ENCODE results near the gene DNAJB4. TPM values are rescaled to one million over a fixed set of nuclear protein-coding genes. Genes with fewer than 3 reads are reported as not detected.

DNAJB4 gene
- total RNA-seq, 1 donor from 2014 or later, result 191 TPM

DNA sequence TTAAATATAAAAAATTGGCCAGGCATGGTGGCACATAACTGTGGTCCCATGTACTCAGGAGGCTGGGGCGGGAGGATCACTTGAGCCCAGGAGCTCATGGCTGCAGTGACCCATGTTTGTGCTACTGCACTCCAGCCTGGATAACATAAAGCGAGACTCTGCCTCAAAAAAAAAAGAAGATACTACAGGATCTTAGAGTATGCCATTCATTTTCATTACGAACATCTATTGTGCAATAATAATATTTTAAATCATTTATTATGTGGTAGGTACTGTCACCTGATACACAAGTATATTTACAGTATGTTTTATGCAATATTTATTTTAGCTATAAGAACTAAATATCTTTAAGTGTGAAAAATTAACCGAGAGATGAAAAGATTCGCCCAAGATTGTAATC, 31.7 kb downstream of the DNAJB4 start:
- DNase-seq (ENCODE audit: low read depth in 2 of 2), result no peak

DNA sequence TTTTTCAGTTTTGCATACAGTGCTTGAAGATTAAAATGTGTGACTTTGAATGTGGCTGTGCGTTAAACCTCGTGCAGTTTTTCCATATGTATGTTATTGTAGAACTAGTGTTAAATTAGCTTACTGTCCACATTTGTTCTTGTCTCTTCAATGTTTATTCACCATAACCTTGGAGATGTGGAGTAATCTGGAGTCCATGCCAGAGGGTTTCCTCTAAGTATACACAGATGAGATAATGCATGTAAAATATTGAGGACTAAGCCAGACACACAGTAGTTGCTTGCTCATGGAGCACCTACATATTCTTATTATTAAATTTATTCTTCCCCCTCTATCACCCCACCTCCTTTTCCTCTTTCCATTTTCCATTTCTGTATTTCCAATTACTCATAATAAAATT, 33.3 kb downstream of the DNAJB4 start:
- peak in 1 of 2 donors; percentile 85 for DNase-seq (ENCODE audit: low read depth in 2 of 2)

DNA sequence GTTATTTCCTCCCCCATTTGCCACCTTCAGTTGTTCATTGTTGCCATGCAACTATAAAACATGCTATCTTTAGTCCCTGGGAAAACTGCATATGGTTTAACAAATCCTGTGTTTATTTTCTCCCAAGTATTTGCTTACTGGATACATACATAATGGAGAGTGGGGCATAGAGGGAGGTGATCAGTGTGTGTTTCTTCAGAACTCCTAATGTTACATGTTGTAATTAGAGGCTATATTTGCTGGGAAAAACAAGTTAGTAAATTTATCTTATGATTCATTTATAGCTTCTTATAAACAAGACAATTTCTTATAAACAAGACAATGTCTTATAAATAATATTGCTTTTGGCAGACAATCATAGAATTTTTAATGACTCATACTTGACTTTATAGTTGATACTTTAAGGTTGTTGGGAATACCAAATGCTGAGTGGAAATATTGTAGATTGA, 33.8 kb downstream of the DNAJB4 start:
- DNase-seq (ENCODE audit: low read depth in 2 of 2), result peak; percentile 46 to 82

DNA sequence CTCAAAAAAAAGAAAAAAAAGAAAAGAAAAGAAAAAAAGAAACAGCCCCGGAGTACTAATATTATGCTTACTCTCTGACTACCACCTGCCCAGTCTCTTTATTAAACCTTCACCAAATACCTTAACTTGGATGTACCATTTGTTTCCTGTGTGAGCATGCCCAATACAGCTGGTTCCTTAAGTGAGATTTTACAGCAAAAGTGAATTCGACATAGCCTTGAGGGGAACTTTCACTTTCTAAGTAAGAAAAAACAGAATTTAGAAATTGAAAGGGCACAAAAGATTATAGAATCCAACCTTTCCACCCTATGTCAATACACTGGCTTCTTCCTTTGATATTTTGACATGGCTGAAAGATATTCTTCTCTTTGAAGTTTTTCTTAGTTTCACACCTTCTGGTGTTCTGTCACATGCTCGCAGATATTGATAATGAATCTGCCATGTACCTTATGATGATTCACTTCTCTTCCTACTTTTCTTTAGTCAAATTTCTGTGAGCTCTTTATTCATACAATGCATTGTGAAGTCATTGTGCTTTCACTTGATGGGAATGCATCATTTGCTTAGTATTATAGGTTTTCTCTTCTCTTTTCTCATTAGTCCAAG, 35.8 kb downstream of the DNAJB4 start:
- DNase-seq (ENCODE audit: low read depth in 2 of 2), result no peak

DNA sequence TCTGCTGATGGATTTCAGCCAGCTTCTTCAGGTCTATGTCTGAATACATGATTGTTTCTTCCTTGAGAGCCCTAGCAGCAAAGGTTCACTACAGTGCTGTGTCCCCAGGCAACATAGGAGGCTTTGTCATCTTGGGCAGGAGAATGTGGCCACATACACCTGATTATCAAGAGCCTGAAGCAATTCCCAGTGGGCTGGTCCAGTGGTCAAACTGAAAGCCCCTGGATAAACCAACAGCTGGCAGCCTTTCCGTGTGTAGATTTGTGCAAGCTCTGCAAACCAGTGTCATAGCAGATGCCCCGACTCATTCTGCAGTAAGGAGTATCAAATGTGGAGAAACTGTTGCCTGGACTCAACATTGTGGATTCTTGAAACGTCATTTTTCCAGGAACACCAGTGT, 38.7 kb downstream of the DNAJB4 start:
- no peak for DNase-seq (ENCODE audit: low read depth in 2 of 2)

DNA sequence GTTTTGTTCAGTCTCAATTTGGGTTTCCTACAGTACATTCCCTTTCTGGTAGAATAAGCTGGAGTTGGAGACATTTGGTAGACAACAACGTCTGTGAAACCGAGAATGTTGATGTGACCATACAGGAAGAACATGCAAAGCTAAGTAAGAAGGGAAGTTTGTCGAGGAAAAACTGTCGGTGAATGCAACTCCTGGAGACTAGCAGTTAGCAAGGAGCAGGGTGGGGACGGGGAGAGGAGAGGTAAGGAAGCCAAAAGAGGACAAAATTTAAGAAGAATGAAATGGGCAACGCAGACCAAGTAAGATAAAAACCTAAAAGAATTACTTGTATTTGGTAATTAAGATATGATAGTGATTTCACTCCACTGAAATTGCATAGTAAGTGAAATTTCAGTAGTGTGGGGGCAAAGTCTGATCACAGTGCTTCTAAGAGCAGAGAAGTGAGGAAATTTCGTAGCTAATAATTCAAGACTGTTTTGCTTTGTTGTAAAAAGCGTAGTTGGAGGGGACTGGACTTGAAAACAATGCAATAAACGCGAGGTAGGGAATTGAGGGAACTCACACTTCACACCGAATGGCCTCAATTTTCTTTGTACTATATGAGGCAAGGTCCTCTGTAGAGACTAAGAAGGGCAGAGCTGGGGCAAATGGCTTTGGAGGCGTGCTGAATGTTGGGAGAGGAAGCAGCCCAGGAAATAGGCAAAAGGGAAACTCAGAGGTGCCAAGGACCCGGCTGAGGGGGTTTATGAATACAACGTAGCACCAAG, 40.2 kb downstream of the DNAJB4 start:
- DNase-seq (ENCODE audit: low read depth in 2 of 2), result no peak

DNA sequence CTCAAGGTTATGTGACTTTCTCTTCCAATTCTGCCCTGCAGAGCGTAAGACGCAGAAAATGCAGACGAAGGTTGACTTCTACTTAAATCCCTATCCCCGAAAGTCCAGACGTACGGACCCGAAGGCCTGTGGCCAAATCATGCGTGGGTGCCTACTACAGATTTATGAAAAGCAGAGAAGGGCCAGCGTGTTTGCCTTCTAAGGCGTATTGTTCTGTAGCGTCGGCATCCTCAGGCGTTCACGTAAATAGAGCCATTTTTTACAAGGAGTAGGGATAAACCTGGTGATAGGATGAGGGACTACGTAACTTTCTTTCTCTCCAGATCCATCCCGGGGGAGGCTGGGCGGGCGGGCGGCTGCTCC, 40.8 kb downstream of the DNAJB4 start:
- peak in 1 of 2 donors; percentile 21 for DNase-seq (ENCODE audit: low read depth in 2 of 2)

DNA sequence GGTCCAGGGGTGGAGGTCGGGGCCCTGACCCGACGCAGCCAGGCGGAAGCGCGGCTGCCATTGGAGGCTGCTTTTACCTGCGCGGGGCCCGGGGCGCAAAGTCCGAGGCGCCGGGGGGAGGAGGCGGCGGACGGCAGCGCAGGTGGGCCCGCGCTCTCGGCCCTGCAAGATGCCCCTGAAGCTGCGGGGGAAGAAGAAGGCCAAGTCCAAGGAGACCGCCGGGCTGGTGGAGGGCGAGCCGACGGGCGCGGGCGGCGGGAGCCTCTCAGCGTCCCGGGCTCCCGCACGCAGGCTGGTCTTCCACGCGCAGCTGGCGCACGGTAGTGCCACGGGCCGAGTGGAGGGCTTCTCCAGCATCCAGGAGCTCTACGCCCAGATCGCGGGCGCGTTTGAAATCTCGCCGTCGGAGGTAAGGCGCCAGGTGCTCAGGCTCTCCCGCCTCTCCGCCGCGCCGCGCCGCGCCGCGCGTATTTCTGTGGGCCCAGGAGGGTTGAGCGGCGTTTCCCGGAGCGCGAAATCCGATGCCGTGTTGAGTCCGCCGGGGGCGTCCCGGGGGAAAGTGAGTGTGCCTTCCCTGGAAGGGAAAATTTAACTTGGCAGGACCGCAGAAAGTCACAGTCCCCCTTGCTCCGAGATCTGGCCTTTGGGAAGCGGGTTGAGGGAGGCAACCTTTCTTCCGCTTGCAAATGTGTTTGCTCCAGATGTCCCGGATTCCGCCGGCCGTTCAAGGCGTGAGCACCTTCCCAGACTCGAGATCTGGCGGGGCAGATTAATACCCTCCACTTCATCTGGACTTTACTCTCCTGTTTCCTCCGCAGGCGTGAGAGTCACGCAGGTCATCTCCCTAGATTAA, 41.4 kb downstream of the DNAJB4 start, which contains the start of gene GIPC2:
TSS of gene GIPC2 (plus strand) at position 41 of the 853 bp plus-strand sequence. CDS start at position 170, 129 bp downstream.
- peak in 1 of 2 donors; percentile 59 for DNase-seq (ENCODE audit: low read depth in 2 of 2)

DNA sequence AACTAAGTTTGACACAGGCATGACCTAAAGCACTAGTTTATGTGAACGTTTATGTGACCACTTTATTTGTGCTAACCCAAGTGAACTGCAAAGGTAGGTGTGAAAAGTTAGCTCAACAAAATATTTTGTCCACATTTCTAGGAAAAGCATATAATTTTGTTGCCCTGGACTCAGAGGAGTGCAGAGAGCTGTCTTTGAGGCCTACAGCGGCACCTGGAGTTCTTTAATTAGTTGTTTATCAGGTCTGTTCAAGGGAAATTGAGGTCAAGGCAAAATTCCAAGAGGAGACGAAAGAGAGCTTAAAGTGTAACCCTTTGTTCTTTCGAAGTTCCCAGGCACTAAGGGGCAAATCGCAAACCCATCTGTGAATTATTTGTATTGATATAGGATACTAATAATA, 42.4 kb downstream of the DNAJB4 start:
- DNase-seq (ENCODE audit: low read depth in 2 of 2), result peak in 1 of 2 donors; percentile 51

DNA sequence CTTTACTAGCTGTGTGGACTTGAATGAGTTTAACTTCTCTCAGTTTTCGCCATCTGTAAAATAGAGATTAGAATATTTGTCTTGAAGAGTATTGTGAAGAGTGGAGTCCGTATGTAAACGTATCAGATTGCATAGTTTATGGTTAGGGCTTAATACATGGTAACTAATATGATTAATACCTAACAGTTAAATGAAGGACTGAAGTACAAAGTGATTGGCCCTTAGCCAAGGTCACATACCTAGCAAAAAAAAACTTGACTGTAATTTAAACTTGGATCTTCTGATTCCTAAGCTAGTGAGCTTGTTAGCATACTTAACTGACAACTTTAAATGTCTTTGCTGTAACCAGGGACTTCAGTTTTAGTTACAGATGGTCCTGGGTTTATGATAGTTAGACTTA, 42.9 kb downstream of the DNAJB4 start:
- DNase-seq (ENCODE audit: low read depth in 2 of 2), result peak in 1 of 2 donors; percentile 25

DNA sequence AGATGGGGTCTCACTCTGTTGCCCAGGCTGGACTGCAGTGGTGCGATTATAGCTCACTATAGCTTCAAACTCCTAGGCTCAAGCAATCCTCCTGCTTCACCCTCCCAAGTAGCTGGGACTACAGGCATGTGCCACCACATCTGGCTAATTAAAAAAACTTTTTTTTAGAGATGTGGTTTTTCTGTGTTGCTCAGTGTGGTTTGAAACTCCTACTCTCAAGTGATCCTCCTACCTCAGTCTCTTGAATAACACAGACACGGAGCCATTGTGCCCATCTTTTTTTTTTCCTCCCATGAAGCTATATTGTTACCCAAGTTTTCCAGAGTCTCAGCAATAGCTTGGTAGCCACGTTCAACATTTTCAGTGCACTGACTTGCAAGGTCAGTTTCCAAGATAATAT, 43.7 kb downstream of the DNAJB4 start:
- DNase-seq (ENCODE audit: low read depth in 2 of 2), result no peak

DNA sequence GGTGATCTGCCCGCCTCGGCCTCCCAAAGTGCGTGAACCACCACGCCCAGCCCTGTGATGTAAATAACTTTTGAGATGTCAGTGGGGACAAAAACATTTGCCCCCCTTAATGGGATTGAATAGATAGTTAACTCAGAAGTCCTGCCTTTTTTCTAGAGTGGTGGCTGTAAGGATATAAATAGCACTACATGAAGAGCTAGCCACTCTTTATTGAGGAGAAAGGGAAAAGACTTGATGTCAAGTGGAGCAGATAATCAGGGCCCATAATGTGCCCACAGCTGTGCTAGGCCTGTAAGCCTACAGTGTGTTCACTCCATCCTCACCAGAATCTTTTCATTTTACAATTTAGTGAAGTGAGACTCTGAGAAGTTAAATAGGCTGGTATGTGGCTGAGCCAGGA, 44.7 kb downstream of the DNAJB4 start:
- DNase-seq (ENCODE audit: low read depth in 2 of 2), result no peak

DNA sequence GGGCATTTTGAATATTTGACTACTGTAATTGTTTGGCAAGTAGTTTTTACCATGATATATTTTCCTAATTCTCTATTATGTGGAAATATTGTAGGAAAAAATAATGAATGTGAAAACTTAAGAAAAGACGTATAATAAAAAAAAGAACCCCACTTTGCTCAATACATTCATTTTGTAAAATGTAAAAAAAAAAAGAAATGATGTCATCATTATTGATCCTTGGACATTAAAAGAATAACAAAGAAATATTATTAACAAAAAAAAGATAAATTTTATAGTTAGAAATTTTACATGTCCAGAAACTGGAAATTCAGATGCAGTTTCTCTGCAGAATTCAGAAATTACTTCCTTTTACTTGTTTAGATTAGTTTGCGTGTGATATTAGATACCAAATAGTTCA, 46.3 kb downstream of the DNAJB4 start:
- no peak for DNase-seq (ENCODE audit: low read depth in 2 of 2)

DNA sequence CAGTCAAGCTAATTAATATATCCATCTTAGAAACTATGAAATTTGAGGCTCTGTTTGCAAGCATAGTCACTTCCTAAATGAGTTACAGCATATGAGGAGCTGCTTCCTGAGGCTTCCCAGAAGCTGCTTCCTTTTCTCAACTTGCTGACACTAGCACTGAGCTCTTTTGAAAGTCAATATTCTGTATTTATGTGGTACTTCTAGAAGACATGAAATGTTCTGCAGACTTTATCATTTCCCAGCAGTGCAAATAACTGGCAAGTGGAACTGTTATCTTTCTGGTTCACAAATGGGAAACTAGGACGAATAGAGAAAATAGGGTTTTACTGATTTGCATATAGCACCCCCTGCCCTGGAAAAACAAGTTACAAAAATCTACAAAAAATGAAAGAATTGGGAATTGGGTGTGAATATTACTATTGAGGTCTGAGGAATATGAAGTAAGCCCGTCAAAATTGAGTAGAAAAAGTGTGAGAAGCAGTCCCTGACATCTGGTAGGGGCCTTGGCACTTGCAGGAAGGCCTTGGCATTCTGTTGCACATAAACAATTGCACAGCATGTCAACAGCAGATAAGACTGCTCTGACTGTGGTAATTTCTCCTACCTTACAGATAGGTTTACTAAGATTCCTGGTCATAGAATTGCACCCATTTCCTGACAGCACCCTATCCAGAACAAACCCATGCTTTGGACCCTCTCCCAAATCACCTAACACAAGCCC, 48.1 kb downstream of the DNAJB4 start:
- peak in 1 of 2 donors; percentile 56 for DNase-seq (ENCODE audit: low read depth in 2 of 2)

DNA sequence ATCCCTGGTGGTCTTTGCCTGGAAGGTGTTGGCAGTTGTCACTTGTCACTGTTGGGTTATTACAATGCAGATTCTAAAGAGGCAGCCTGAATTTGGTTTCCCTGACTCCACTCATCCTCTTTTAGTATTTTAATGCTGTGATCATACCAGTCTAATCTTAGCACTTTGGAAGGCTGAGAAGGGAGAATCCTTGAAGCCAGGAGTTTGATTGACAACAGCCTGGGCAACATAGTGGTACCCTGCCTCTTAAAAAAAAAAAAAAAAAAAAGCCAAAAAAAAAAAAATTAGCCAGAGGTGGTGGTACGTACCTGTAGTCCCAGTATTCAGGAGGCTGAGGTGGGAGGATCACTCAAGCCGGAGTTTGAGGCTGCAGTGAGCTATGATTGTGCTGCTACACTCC, 48.8 kb downstream of the DNAJB4 start:
- DNase-seq (ENCODE audit: low read depth in 2 of 2), result no peak

DNA sequence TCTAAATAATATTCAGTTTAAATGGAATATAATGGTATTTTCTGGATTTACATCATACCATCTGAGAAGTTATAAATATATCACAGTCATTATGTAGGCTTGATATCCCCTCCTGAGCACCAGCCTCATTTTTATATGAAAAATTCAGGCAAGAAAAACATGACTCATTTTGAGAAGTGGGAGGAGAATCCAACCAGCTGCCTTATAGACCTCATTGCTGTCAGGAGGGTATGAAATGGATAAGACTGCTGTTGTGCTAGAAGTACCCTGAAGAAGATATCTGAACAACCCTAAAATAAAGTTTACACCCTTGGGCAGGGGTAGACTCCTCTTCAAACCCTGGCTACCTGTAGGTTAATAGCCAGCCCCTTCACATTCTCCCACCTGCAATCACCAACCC, 49.8 kb downstream of the DNAJB4 start:
- peak in 1 of 2 donors; percentile 16 for DNase-seq (ENCODE audit: low read depth in 2 of 2)

DNA sequence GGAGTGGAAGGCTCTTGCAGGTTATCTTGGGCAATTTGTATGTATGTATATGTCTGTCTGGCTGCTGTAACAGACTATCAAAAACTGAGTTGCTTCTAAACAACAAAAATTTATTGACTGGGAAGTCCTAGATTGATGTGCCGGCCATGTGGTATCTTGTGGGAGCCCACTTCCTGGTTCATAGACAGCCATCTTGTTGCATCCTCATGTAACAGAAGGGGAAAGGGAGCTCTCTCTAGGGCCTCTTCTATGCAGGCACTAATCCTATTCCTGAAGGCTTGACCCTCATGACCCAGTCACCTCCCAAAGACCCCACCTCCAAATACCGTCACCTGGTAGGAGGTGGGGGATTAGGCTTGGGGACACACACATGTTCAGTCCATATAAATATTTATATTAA, 50.2 kb downstream of the DNAJB4 start:
- DNase-seq (ENCODE audit: low read depth in 2 of 2), result no peak

DNA sequence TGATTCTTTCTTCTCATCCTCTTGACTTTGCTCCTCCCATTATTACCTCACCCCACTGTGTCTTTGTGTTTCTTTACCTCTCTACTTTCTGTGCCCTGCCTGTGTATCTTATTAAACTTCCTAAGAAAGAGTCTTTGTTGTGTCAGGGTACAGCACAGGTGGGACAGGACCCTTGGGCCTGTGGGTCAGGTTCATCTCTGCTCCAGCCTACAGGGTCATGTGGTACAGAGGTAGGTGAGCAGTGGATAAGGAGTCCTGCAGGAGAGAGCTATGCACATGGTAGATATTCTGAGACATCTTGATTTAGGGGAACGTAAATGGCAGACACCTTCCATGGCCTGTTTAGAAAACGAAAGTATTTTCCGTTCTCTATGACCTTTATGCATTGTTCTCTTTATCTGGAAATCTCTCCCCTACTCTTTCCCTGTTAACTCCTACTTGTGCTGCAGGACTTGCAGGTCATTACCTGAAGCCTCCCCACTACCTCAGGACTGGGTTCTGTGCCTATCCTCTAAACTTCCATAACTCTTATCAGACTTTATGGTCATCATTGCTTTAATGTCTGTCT, 50.9 kb downstream of the DNAJB4 start:
- peak in 1 of 2 donors; percentile 29 for DNase-seq (ENCODE audit: low read depth in 2 of 2)

DNA sequence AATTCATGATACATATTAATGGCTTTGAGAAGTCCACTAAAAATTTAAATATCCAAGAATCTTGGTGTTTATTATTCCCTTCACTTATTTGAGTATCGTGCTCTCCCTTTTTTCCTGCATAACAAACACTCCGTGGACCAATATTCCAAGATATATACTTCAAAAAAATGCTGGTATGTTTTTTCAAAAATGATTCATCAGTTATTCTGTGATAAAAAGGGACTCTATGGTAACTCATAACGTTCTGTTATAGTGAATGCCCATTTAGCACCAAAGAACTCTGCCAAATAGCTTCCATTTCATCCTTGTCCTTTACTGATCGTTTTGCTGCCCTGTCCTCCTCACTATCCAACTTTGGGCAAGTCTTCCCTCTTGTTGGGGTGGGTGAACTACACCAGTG, 53.9 kb downstream of the DNAJB4 start:
- no peak for DNase-seq (ENCODE audit: low read depth in 2 of 2)

DNA sequence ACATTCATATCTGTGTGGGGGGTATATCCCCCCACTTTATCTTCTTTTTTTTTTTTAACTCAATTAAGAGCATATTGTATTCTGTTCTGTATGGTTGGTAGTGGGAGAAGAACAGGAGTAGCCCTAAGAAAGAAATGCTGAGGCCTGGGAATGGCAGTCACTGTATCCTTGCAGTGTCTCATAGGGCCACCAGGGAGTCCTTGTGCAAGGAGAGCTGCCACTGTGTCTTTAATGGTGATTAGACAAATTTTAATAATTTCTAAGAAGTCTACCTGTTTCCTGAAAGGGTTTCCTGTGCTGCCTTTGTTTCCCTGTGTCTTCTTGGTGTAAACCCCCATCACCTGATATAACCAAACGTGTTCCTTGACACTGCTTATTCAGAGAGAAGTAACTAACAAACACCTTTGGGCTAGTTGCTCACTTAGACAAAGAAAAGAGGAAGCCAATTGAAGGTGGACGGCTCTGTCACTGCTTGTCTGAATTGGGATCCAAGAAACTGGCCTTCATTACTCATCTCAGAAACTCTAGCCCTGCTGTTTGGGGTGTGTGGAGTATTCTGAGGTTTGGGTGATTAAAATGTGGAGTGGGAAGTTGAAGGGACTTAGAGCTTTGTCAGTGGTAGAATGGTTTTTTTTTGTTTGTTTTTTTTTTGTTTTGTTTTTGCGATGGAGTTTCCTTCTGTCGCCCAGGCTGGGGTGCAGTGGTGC, 56.3 kb downstream of the DNAJB4 start:
- no peak for DNase-seq (ENCODE audit: low read depth in 2 of 2)
